Measurements from ENCODE around the gene C16orf46. TPM values are rescaled to one million over a fixed set of nuclear protein-coding genes. Genes with fewer than 3 reads are reported as not detected.

C16orf46 gene
- total and polyA plus RNA-seq, 2 donors (not counting 1 experiment from before 2014, with no cell fraction given): 0.33 TPM; not detected in 1

- Histone ChIP-seq H3K36me3 (ENCODE audit: control insufficient read depth, insufficient read depth, low read length) (peaks cover 8% of the 10 kb centered on the region), H3K4me2 (ENCODE audit: extremely low read depth, insufficient read depth, low read length) (no peak overlapping the region), H3K4me3 (replicated peaks in 1 of 4; ENCODE audit: control extremely low read depth in 1 of 4, insufficient read depth in 1 of 4, low read depth in 3 of 4, low read length in 4 of 4) (no peak overlapping the region), H4K20me1 (ENCODE audit: control insufficient read depth, extremely low read depth, insufficient read depth, low read length) (no peaks in the 10 kb centered on the region), H3K79me2 (ENCODE audit: control insufficient read depth, insufficient read depth, low read length) (no peaks in the 10 kb centered on the region), H3K27me3 (ENCODE audit: control insufficient read depth, insufficient read depth, low read length) (no peaks in the 10 kb centered on the region), H2AFZ (ENCODE audit: low read length) (no peak overlapping the region), H3K4me1 (ENCODE audit: control insufficient read depth, extremely low read depth, insufficient read depth, low read length) (no peaks in the 10 kb centered on the region), H3K27ac (ENCODE audit: insufficient read depth, low read length) (no peak overlapping the region), H3K9me3 (ENCODE audit: control insufficient read depth, insufficient read depth, low read depth, low read length) (no peaks in the 10 kb centered on the region), H3K9ac (ENCODE audit: insufficient read depth, low read length) (no peak overlapping the region)
- TF ChIP-seq, protein P1, sequence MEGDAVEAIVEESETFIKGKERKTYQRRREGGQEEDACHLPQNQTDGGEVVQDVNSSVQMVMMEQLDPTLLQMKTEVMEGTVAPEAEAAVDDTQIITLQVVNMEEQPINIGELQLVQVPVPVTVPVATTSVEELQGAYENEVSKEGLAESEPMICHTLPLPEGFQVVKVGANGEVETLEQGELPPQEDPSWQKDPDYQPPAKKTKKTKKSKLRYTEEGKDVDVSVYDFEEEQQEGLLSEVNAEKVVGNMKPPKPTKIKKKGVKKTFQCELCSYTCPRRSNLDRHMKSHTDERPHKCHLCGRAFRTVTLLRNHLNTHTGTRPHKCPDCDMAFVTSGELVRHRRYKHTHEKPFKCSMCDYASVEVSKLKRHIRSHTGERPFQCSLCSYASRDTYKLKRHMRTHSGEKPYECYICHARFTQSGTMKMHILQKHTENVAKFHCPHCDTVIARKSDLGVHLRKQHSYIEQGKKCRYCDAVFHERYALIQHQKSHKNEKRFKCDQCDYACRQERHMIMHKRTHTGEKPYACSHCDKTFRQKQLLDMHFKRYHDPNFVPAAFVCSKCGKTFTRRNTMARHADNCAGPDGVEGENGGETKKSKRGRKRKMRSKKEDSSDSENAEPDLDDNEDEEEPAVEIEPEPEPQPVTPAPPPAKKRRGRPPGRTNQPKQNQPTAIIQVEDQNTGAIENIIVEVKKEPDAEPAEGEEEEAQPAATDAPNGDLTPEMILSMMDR (conservative IDR thresholded peaks at IDR 0.05 in 1 of 2, IDR thresholded peaks at IDR 0.05 in 1 of 2; ENCODE audit: low read depth in 1 of 2, low read length in 2 of 2): no peak
- no peak for TF ChIP-seq EZH2 (IDR thresholded peaks at IDR 0.05; ENCODE audit: low read length, missing control alignments)
- DNase-seq (ENCODE audit: low read depth in 2 of 2): no peak
These were observed 58.5 kb downstream of the C16orf46 start for GRCh38 chr16:81018496-81018895.

DNA sequence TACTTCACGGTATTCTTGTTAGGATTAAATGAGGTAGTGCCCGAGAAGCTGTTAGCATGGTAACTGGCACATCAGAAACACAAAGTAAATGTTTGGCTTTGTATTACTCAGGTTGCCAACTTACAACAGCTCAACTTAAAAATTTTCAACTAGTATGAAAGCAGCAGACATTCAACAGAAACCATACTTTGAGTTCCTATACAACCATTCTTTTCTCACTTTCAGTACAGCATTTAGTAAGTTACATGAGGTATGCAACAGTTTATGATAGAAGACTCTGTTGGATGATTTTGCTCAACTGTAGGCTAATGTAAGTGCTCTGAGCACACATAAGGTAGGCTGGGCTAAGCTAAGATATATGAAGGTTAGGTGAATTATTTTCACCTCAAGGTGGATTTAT lies 62.4 kb downstream of the C16orf46 start:
- peaks cover 16% of the 10 kb centered on the region for H3K79me2 ChIP-seq (ENCODE audit: control insufficient read depth, insufficient read depth, low read length)
- H3K4me1 ChIP-seq (ENCODE audit: control insufficient read depth, extremely low read depth, insufficient read depth, low read length): no peaks in the 10 kb centered on the region
- H3K27me3 ChIP-seq (ENCODE audit: control insufficient read depth, insufficient read depth, low read length): no peaks in the 10 kb centered on the region
- no peaks in the 10 kb centered on the region for H4K20me1 ChIP-seq (ENCODE audit: control insufficient read depth, extremely low read depth, insufficient read depth, low read length)
- H3K9ac ChIP-seq (ENCODE audit: insufficient read depth, low read length): no peak overlapping the region
- no peak for TF ChIP-seq EZH2 (IDR thresholded peaks at IDR 0.05; ENCODE audit: low read length, missing control alignments)
- TF ChIP-seq, protein P1 (conservative IDR thresholded peaks at IDR 0.05 in 1 of 2, IDR thresholded peaks at IDR 0.05 in 1 of 2; ENCODE audit: low read depth in 1 of 2, low read length in 2 of 2): no peak
- no peaks in the 10 kb centered on the region for H3K9me3 ChIP-seq (ENCODE audit: control insufficient read depth, insufficient read depth, low read depth, low read length)
- peaks cover 5% of the 10 kb centered on the region for H3K36me3 ChIP-seq (ENCODE audit: control insufficient read depth, insufficient read depth, low read length)
- no peak for DNase-seq (ENCODE audit: low read depth in 2 of 2)
- H2AFZ ChIP-seq (ENCODE audit: low read length): no peak overlapping the region
- H3K27ac ChIP-seq (ENCODE audit: insufficient read depth, low read length): no peak overlapping the region
- no peak overlapping the region for H3K4me2 ChIP-seq (ENCODE audit: extremely low read depth, insufficient read depth, low read length)
- no peak overlapping the region for H3K4me3 ChIP-seq (replicated peaks in 1 of 4; ENCODE audit: control extremely low read depth in 1 of 4, insufficient read depth in 1 of 4, low read depth in 3 of 4, low read length in 4 of 4)

DNA sequence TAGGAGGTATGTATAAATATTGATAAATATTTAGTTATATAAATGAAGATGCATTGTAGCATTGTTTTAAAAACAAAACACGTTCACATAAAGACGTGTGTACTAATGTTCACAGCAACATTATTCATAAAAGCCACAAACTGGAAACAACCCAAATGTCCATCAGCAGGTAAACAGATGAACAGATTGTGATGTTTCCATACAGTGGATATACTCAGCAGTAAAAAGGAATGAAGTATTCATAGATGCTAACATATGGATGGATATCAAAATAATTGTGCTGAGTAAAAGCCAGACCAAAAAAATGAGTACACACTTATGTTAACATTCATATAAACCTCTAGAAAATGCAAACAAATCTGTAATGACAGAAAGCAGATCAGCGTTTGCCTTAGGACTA lies 64.1 kb downstream of the C16orf46 start:
- Histone ChIP-seq H4K20me1 (ENCODE audit: control insufficient read depth, extremely low read depth, insufficient read depth, low read length) (no peaks in the 10 kb centered on the region), H3K27me3 (ENCODE audit: control insufficient read depth, insufficient read depth, low read length) (no peaks in the 10 kb centered on the region), H3K4me1 (ENCODE audit: control insufficient read depth, extremely low read depth, insufficient read depth, low read length) (no peaks in the 10 kb centered on the region), H3K4me3 (replicated peaks in 1 of 4; ENCODE audit: control extremely low read depth in 1 of 4, insufficient read depth in 1 of 4, low read depth in 3 of 4, low read length in 4 of 4) (no peak overlapping the region), H3K9ac (ENCODE audit: insufficient read depth, low read length) (no peak overlapping the region), H3K4me2 (ENCODE audit: extremely low read depth, insufficient read depth, low read length) (no peak overlapping the region), H3K9me3 (ENCODE audit: control insufficient read depth, insufficient read depth, low read depth, low read length) (no peaks in the 10 kb centered on the region), H2AFZ (ENCODE audit: low read length) (no peak overlapping the region), H3K36me3 (ENCODE audit: control insufficient read depth, insufficient read depth, low read length) (peaks cover 5% of the 10 kb centered on the region), H3K27ac (ENCODE audit: insufficient read depth, low read length) (no peak overlapping the region), H3K79me2 (ENCODE audit: control insufficient read depth, insufficient read depth, low read length) (peaks cover 33% of the 10 kb centered on the region)
- TF ChIP-seq, protein P1 (conservative IDR thresholded peaks at IDR 0.05 in 1 of 2, IDR thresholded peaks at IDR 0.05 in 1 of 2; ENCODE audit: low read depth in 1 of 2, low read length in 2 of 2): no peak
- no peak for TF ChIP-seq EZH2 (IDR thresholded peaks at IDR 0.05; ENCODE audit: low read length, missing control alignments)
- DNase-seq (ENCODE audit: low read depth in 2 of 2): no peak

Other genes with a start within 250 kb of the C16orf46 start
- gene CMC2, start 70.4 kb downstream of the C16orf46 start, total RNA-seq: 35.2 and 70.5 TPM in 2 replicates
- 77.3 and 128 TPM in 2 replicates for gene CMC2, start 70.4 kb downstream of the C16orf46 start, polyA plus RNA-seq
- gene CENPN, start 70.0 kb downstream of the C16orf46 start, total RNA-seq: 8.7 and 19.5 TPM in 2 replicates
- gene CENPN, start 70.0 kb downstream of the C16orf46 start, polyA plus RNA-seq: 33.8 and 86.6 TPM in 2 replicates
- gene ATMIN, start 41.4 kb downstream of the C16orf46 start, total RNA-seq: 52.8 and 56.8 TPM in 2 replicates
- gene ATMIN, start 41.4 kb downstream of the C16orf46 start, polyA plus RNA-seq: 38.1 and 43.8 TPM in 2 replicates
- 15.0 and 15.4 TPM in 2 replicates for gene GCSH, start 19.2 kb upstream of the C16orf46 start, total RNA-seq
- gene GCSH, start 19.2 kb upstream of the C16orf46 start, polyA plus RNA-seq: 29.9 and 30.3 TPM in 2 replicates
- under 0.01 and 0.26 TPM in 2 replicates for gene BCO1, start 161.5 kb upstream of the C16orf46 start, total RNA-seq
- gene BCO1, start 161.5 kb upstream of the C16orf46 start, polyA plus RNA-seq: 0.05 and 0.10 TPM in 2 replicates
- 5.1 and 5.6 TPM in 2 replicates for gene GAN, start 237.7 kb upstream of the C16orf46 start, total RNA-seq
- 2.9 and 3.3 TPM in 2 replicates for gene GAN, start 237.7 kb upstream of the C16orf46 start, polyA plus RNA-seq

Measured in fibroblast of lung (primary cell).